GM19035 (cell line): Measurements from ENCODE around the gene GSX1.
A peak's percentile ranks its signal among the peaks of the same experiment; 100 is the strongest.

Source experiments
- ATAC-seq: cut with Tn5 transposase; IDR thresholded peaks from one replicate; pipeline ENCODE4 v1.9.1; 2021; ENCODE audit not compliant: unreplicated experiment

Gene GSX1

GRCh38 chr13:27826379-27827353 is 34.4 kb downstream of the GSX1 start:
- no peak for ATAC-seq

GRCh38 chr13:27827646-27828045 is 35.4 kb downstream of the GSX1 start:
- no peak for ATAC-seq

- ATAC-seq: peak; percentile 82
These were observed 37.7 kb downstream of the GSX1 start for GRCh38 chr13:27830010-27830409.

GRCh38 chr13:27833206-27833605 is 40.9 kb downstream of the GSX1 start:
- ATAC-seq: no peak

- no peak for ATAC-seq
These were observed 41.8 kb downstream of the GSX1 start for GRCh38 chr13:27834095-27834494.

- no peak for ATAC-seq
These were observed 43.5 kb downstream of the GSX1 start for GRCh38 chr13:27835799-27836198.

GRCh38 chr13:27839809-27840467 is 47.7 kb downstream of the GSX1 start:
- ATAC-seq: no peak

- ATAC-seq: no peak
These were observed 50.3 kb downstream of the GSX1 start for GRCh38 chr13:27842571-27842970.
